Activated CD8-positive, alpha-beta memory T cell treated with anti-CD3 and anti-CD28 coated beads, Interleukin-2, amount 50 U/mL, for 48 hours (primary cell): ENCODE measurements around the gene LINGO1.

ENCODE experiments used
- DNase-seq: peaks from one replicate; pipeline ENCODE4 v3.0.0-alpha.2; 2020

The LINGO1 gene

GRCh38 chr15:77656294-77656693 lies 23.6 kb upstream of the LINGO1 start:
- DNase-seq, result no peak

GRCh38 chr15:77654975-77655374 lies 22.3 kb upstream of the LINGO1 start:
- DNase-seq, result no peak

DNA sequence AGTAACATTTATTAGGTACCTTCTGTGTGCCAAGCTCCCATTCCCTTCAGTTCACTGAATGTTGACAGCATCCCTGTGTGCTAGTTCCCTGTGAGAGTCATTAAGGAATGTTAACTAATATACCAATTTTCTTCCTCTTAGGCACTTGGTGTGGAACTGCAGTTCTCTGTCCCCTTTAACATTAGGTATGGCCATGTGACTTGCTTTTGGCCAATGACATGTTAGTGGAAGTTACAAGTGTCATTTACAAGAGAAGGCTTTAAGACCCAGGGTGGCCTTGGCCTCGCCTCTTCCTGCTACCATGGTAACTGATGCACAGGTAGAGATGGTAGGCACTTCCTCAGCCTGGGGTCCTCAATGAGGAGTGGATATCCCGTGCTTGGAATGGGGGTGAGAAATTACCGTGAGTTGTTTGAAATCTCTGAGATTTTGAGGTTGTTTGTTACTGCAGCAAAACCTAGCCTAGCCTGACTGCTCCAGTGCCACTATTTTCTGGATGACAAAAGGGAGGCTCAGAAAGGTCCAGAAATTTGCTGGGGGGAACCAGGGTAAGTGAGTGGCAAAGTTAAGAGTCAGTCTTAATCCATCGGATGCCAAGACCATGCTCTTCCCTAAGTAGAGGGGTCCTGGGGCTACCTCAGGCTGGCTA lies 21.2 kb upstream of the LINGO1 start:
- DNase-seq, result no peak

- peak; percentile 61 for DNase-seq
Observed at GRCh38 chr15:77650265-77650664, 17.6 kb upstream of the LINGO1 start.

- no peak for DNase-seq
Observed at GRCh38 chr15:77649610-77650009, 16.9 kb upstream of the LINGO1 start.

DNA sequence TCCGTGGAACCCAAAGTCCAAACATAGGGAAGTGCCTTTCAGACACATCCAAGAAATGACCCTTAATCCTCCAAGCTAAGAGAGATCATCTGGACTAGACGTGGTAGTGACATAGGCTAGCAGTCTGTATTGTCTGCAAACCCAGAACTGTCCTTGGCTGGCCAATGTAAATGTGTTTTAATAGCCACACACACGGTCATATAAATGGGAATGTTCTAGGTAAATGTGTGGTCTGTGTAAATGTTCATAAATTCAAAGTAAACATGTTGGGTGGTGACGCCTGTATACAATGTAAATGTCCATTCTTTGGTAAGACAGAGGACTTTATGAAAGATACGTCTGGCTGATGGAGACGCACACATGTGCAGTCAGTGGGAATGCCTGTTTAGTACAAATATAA lies 16.3 kb upstream of the LINGO1 start:
- no peak for DNase-seq

DNA sequence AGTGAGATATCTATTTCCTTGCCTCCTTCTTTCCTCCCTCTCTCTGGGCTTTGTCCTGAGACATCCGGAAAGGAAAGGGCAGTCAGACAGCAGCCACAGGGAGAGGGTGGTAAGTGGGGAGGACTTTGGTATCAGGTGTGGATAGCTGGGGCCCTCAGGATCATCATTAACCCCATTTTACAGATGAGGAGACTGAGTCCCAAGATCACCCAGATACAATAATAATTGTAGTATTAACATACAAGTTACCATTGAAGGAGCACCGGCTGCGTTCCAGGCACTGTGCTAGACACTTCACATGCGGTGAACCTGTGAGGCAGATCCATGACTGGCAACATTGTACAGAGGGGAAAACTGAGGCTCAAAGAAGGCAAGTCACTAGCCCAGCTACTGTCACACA lies 15.2 kb upstream of the LINGO1 start:
- DNase-seq, result no peak

GRCh38 chr15:77646104-77646694 lies 13.5 kb upstream of the LINGO1 start:
- DNase-seq, result no peak

GRCh38 chr15:77645602-77646001 lies 12.9 kb upstream of the LINGO1 start:
- DNase-seq, result no peak

DNA sequence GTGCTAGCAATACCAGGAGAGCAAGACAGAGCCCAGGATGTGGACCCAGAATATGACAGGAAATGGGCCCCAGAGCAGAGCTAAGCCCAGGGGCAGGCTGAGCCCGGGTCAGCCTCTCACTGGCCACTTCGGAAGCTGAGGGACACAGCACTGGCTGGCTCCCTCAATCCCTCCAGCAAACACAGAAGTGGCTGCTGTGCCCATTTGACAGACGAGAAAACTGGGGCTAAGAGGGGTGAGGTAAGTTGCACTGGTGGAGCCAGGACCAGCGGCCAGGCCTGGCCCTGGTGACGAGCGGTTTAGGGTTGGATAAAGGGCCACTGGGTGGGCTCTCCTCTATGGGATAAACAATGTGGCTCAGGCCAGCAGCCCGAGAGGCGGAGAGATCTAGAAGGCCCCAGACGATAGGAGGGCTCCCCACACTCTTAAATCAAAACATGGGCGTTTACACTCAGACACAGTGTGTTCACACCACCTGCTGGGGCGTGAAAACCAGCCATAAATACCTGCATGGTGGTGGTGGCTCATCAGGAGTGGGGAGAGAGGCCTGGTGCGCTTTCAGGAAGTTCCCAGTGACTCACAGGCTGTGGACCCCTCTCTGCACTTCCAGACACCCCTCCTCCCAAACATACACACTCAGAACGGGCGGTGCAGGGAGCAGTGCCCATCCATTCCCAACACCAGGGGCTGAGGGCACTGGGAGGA lies 12.0 kb upstream of the LINGO1 start:
- DNase-seq, result no peak

DNA sequence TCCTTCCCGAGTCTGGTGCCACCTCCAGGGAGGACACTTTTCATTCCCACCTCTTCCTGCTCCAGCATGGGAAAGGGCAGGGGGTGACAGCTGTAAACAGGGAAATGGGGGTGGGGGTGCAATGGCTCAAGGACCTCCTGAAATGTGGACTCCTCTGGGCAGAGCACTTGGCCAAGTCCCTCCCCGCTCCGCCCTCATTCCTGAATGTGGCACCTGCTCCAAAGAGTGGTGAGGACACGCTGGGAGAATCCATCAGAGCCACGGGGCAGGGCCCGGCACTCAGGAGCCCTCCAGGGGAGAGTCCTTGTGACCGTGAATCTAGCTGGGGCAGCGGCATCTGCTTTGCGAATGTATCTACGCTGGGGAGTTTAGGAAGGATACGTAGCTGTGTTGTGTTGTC lies 11.1 kb upstream of the LINGO1 start:
- DNase-seq, result no peak

DNA sequence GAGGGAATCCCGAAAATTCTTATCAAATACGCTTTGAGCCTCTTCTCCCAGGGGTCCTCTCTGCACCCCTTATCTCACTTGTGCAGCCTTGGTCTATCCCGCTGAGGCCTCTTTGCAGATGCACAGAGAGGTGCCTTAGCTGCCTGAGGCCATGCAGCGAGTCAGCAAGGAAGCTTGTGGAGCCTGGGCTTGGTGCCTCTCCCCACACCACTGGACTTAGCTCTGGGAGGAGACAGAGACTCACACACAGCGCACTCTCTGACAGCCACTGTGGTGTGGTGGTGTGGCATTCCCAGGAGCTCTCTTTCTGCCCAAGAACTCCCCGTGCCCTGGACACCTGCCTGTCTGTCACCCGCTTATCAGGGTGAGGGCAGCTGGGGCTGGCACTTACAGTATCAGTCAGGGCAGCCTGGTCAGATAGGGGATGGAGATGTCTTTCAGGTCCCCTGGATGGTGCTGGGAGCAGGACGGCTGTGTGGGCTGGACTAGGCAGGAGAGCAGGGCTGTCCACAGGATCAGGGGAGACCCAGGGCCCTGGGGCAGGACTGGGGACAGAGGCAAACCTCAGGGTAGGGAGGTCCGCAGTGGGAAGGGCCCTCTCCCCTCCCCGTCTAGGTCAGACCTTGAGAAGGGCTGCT lies 10.2 kb upstream of the LINGO1 start:
- no peak for DNase-seq

DNA sequence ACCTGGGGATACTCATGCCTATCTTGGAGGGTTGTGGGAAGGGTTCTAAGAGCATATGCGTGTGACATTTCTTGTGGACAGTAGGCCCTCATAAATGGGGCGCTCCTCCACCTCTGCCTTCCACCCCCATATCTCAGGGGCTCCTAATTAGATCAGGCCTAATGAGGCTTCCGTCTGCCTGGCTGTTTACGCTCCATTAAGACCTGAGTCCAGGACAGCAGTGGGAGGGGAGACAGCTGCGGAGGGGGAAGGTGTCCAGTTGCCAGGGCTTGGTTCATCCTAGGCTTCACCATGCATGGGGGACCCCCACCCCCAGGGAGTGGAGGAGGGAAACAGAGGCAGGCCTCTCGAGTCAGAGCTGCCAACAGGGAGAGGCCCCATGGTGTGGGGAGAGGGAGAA lies 9.3 kb upstream of the LINGO1 start:
- no peak for DNase-seq

DNA sequence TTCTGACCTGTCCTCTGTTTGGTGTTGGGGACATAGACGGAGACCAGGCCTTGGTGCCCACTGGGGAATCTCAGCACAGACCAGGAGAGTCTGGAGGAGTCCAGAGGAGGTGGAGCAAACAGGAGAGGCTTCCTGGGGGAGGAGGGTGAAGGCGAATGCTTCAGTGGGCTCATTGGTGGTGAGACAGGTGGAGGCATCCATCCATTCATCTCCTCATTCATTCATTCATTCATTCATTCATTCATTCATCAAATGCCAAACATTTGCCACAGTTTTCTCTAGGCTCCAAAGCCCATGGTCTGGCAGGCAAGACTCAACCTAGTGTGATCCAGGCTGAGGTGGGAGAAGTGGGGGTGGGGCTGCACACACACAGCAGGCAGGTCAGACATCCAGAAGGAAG lies 7.9 kb upstream of the LINGO1 start:
- DNase-seq, result no peak

GRCh38 chr15:77639431-77639830 lies 6.7 kb upstream of the LINGO1 start:
- DNase-seq, result no peak

DNA sequence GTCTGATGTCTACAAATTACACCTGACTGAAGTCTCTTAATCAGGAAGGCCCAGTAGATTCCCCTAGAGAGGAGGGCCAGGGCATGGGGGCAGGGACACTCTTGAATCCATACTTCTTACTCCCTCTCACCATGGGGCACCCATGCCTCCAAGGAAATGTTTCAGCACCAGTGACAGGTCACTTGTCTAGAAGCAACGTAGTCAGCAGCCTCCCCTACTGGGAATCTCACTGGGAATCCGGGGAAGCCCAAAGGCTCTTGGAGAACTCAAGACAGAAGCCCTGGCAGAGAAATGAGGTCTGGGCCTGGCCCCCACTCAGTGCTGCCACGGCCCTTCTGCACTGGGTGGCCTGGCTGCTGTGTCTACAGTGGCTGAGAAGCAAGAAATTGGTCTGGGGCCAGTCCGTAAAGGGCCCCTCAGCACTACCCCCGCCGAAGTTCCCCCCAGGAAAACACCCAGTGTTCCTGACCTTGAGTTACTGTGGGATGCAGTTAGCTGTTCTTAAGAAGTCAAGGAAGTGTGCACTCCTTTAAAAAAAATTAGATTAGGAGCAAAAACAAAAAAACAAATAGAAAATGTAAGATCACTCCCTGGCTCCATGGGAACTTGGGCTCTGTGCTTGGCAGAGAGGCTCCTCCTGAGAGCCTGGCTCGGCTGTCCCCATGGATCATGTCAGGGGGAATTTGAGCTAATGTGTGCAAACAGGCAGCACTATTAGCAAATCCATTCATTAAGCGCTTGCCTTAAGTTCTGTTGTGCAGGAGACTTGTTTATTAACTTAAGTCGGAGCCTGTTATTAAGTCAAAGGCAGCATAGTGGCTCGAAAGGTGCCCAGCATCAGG lies 5.4 kb upstream of the LINGO1 start:
- no peak for DNase-seq

DNA sequence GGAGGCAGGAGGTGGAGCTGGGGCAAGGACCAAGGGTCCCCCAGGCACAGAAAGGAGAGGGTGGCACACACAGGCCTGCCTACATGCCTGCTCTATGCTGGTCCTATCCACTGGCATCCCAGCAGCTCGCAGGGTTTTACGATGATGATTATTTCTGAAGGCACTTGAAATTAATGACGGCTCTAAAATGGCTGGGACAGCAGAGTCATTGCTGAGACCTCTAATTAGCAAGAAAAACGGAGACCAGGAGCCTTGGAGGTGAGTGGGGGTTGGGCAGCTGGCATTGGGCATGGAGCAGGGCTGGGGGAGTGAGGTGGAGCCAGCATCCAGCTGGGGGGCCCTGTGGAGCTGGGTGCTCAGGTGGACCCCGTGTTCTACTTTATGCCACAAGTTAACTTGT lies 3.5 kb upstream of the LINGO1 start:
- DNase-seq, result no peak

DNA sequence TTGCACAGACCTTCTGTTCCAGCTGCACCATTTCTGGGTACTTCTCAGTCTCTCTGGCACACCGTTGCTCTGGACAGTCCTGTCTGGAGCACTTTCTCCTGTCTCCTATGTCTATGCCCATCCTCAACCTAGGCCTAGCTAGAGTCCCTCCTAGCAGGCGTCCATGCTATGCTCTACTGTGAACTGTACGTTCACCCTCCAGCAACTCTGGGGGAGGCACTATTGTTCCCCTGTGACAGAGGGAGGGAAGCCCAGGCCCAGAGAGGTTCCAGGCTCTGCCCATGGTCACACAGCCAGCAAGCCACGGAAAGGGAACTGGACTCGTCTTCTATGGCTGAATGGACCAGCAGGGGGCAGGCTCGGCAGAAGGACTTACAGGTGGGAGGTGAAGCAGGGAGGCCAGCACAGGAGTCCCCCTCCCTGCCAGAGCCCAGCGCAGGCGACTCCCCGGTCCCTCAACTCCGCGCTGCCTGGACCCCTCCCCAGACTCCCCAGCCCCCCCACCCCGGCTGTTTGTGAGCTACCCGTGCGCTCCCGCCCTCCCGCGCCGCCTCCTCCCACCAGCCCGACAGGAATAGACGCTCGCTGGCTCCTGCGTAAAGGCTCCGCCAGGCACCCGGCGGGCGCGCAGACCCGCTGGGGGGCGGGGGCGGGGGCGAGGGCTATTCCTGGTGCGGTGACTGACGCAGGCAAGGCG lies 1.7 kb upstream of the LINGO1 start:
- DNase-seq, result peak; percentile 83

DNA sequence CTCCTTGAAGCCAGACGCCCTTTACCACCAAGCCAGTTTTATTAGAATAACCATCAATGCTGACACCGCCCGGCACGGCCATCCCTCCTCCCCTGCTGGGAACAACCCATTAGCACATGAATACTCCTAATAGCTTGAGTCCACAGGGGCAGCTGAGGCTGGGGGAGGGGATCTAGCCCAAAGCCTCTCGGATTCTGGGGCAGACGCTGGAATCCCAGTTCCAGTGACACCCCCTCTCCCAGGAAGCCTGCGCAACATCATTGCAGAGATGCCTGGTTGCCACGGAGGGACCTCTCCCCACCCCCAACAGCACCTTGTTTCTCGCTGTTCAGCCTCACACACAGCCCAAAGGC lies 1.2 kb upstream of the LINGO1 start:
- no peak for DNase-seq

GRCh38 chr15:77633134-77633912 lies 611 bp upstream of the LINGO1 start:
- DNase-seq, result peak; percentile 90

DNA sequence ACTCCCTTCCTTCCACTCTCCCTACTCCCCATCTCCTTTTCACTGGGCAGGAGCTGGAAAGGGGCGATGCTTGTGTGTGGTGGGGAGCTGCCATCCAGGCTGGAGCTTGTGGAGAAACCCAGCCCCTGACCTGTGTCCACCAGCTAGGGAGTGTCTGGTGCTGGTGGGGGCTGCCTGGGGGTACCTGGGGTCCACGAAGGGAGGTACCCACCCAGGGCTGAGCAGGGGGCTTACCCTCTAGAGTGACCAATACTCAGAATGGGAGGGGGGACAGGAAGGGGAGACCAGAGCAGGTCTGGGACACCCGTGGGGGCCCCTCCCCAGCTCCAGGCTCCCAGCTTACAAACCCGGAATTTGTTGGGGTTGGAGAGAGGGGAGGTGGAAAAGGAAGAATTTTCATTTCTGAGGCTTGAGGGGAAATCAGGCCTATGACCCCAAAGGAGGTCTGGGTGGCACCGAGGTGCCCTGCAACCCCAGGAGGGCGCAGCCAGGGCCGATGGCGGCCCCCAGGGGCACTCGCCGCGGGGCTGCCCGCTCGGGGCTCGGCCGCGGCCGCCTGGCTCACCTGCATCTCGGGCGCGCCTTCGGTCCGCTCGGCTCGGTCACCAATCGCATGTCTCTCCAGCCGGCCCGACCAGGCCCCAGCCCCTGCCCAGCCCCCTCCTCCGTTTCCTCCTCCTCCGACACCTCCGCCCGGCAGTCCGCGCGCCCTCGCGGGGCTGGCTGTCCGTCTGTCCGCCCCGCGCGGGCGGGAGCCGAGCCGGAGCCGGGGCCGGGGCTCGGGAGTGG lies 773 bp downstream of the LINGO1 start:
- no peak for DNase-seq
